Measurements from ENCODE around the gene CNTN4. TPM values are rescaled to one million over a fixed set of nuclear protein-coding genes. Genes with fewer than 3 reads are reported as not detected.

CNTN4 gene
- total RNA-seq, 1 donor from 2014 or later = 23.0 TPM

DNA sequence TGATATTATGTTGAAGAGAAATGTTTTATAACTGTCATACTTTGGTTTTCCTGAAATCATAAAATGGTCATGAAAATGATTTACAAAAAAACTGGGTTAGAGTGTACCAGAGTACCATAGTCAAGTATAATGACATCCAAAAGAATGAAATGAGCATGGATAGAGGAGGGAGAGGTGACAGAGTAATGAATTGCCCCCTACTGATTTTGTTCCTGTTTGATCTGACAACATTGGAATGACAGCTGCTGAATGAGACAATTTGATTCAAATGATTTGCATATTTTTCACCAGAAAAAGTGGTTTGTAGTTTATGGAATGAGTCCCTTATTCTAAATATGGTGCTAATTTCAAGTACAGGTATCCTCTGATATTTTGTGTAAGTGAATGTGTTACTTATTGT is 271.7 kb downstream of the CNTN4 start:
- no peaks in the 10 kb centered on the region for H3K9me3 Mint-ChIP-seq (ENCODE audit: unreplicated experiment)
- TF ChIP-seq, protein P1, sequence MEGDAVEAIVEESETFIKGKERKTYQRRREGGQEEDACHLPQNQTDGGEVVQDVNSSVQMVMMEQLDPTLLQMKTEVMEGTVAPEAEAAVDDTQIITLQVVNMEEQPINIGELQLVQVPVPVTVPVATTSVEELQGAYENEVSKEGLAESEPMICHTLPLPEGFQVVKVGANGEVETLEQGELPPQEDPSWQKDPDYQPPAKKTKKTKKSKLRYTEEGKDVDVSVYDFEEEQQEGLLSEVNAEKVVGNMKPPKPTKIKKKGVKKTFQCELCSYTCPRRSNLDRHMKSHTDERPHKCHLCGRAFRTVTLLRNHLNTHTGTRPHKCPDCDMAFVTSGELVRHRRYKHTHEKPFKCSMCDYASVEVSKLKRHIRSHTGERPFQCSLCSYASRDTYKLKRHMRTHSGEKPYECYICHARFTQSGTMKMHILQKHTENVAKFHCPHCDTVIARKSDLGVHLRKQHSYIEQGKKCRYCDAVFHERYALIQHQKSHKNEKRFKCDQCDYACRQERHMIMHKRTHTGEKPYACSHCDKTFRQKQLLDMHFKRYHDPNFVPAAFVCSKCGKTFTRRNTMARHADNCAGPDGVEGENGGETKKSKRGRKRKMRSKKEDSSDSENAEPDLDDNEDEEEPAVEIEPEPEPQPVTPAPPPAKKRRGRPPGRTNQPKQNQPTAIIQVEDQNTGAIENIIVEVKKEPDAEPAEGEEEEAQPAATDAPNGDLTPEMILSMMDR (IDR thresholded peaks at IDR 0.05; ENCODE audit: partially characterized antibody, unreplicated experiment) = no peak
- no peak for DNase-seq
- no peak overlapping the region for H3K4me3 Mint-ChIP-seq (ENCODE audit: unreplicated experiment)
- H3K27ac Mint-ChIP-seq (ENCODE audit: unreplicated experiment) = no peak overlapping the region
- H3K4me1 Mint-ChIP-seq (ENCODE audit: low read depth, unreplicated experiment) = no peaks in the 10 kb centered on the region
- no peaks in the 10 kb centered on the region for H3K36me3 Mint-ChIP-seq (ENCODE audit: unreplicated experiment)
- H3K27me3 Mint-ChIP-seq (ENCODE audit: unreplicated experiment) = no peaks in the 10 kb centered on the region

DNA sequence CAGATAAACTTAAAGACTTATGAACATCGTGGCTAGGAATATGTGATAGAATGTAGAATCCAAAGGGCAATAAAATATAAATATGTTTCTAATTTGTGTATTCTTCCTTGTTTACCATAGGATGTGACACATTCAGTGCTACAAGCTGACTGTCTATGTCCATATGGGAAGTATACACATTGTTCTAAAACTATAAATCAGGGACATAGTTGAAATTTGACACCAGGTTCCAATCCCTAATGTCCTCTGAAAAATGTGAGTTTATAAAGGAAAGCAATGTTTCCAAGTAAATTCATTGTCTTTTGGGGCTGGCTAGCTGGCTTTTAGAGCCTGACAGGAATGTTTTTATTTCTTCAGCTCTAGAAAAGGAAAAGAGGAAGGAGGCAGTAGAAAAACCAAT is 273.6 kb downstream of the CNTN4 start:
- H3K4me3 Mint-ChIP-seq (ENCODE audit: unreplicated experiment) = no peak overlapping the region
- H3K9me3 Mint-ChIP-seq (ENCODE audit: unreplicated experiment) = no peaks in the 10 kb centered on the region

DNA sequence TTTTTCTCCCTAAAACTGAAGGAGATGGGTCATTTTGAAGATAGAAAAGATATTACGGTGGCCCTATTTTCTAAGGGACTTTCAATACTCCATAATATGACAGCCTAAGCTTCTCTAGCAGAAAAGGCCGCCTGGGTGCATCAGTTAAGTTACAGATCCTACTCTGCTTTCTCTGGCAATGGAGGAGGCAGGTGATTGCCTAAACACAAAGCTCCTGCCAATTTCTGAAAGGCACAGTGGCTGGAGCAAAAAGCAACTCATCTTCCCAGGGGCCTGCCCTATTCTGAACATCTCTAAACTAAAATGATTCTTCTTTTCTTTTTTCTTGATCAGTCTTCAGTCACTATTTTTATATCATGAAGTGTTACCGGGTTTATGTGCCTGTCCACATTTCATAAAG is 276.7 kb downstream of the CNTN4 start:
- Mint-ChIP-seq H3K4me1 (ENCODE audit: low read depth, unreplicated experiment) (no peaks in the 10 kb centered on the region), H3K36me3 (ENCODE audit: unreplicated experiment) (no peaks in the 10 kb centered on the region), H3K4me3 (ENCODE audit: unreplicated experiment) (no peak overlapping the region), H3K9me3 (ENCODE audit: unreplicated experiment) (no peaks in the 10 kb centered on the region), H3K27me3 (ENCODE audit: unreplicated experiment) (no peaks in the 10 kb centered on the region), H3K27ac (ENCODE audit: unreplicated experiment) (no peak overlapping the region)
- no peak for DNase-seq
- TF ChIP-seq, protein P1 (IDR thresholded peaks at IDR 0.05; ENCODE audit: partially characterized antibody, unreplicated experiment) = no peak

More for the DNA sequence above, 273.6 kb downstream of the CNTN4 start:
- H3K4me1 Mint-ChIP-seq (ENCODE audit: low read depth, unreplicated experiment) = no peaks in the 10 kb centered on the region
- H3K27me3 Mint-ChIP-seq (ENCODE audit: unreplicated experiment) = no peaks in the 10 kb centered on the region
- DNase-seq = no peak
- H3K36me3 Mint-ChIP-seq (ENCODE audit: unreplicated experiment) = no peaks in the 10 kb centered on the region
- no peak overlapping the region for H3K27ac Mint-ChIP-seq (ENCODE audit: unreplicated experiment)
- TF ChIP-seq, protein P1 (IDR thresholded peaks at IDR 0.05; ENCODE audit: partially characterized antibody, unreplicated experiment) = no peak

DNA sequence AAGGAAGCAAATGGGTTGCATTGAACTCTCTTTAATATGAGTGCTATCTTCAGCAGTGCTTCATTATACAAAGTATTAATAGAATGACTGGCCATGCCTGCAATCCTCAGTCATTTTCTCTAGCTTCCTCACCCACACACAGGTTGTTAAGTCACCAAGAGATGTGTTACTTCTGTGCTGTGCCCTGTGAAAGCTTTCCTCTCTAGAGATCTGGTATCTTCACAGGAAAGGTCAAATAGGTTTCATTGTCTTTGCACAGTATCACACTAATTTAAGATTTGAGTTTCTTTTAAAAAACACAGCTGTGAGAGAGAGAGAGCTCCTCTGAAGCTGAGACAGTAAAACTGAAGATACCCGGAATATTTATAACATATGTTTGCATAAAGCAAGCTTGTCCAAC is 278.6 kb downstream of the CNTN4 start:
- DNase-seq = no peak
- TF ChIP-seq, protein P1 (IDR thresholded peaks at IDR 0.05; ENCODE audit: partially characterized antibody, unreplicated experiment) = no peak
- no peaks in the 10 kb centered on the region for H3K9me3 Mint-ChIP-seq (ENCODE audit: unreplicated experiment)
- no peak overlapping the region for H3K4me3 Mint-ChIP-seq (ENCODE audit: unreplicated experiment)
- H3K4me1 Mint-ChIP-seq (ENCODE audit: low read depth, unreplicated experiment) = no peaks in the 10 kb centered on the region
- no peaks in the 10 kb centered on the region for H3K36me3 Mint-ChIP-seq (ENCODE audit: unreplicated experiment)
- H3K27ac Mint-ChIP-seq (ENCODE audit: unreplicated experiment) = no peak overlapping the region
- no peaks in the 10 kb centered on the region for H3K27me3 Mint-ChIP-seq (ENCODE audit: unreplicated experiment)

DNA sequence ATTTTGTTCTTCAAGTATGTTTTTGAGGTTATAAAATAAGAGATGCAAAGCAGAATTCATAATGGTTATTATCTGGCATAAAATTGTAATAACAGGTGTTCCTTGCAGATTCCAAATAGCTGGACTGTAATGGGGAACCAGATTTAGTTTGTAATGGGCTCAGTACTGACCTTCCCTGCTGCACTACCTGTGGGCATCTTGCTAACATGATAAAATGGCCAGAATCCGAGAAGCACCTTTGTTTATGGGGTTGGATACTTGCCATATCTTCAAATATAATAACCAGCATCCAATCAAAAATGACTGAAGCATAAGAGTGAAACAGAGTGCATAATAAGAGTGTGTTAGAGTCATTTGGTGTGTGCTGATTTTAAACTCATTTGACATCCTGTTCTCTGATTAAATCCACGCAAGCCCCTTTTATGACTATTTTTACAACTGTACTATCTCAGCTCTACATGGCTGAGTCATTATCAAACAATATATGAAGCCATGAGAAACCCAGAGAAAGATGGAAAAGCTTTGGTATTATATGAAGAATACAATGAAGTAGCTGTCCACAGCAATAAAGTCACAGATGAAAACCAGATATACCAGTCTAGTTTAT is 292.4 kb downstream of the CNTN4 start:
- no peak for DNase-seq
- Mint-ChIP-seq H3K27ac (ENCODE audit: unreplicated experiment) (no peak overlapping the region), H3K9me3 (ENCODE audit: unreplicated experiment) (no peaks in the 10 kb centered on the region), H3K4me1 (ENCODE audit: low read depth, unreplicated experiment) (no peaks in the 10 kb centered on the region), H3K4me3 (ENCODE audit: unreplicated experiment) (no peak overlapping the region), H3K36me3 (ENCODE audit: unreplicated experiment) (no peaks in the 10 kb centered on the region), H3K27me3 (ENCODE audit: unreplicated experiment) (no peaks in the 10 kb centered on the region)
- TF ChIP-seq, protein P1 (IDR thresholded peaks at IDR 0.05; ENCODE audit: partially characterized antibody, unreplicated experiment) = no peak
